Measurements from ENCODE around the gene KDM4B. TPM values are rescaled to one million over a fixed set of nuclear protein-coding genes. Genes with fewer than 3 reads are reported as not detected.

The KDM4B gene
- total and polyA plus RNA-seq, 2 donors (not counting 1 experiment from before 2014, with no cell fraction given): 75.5 to 205 TPM

DNA sequence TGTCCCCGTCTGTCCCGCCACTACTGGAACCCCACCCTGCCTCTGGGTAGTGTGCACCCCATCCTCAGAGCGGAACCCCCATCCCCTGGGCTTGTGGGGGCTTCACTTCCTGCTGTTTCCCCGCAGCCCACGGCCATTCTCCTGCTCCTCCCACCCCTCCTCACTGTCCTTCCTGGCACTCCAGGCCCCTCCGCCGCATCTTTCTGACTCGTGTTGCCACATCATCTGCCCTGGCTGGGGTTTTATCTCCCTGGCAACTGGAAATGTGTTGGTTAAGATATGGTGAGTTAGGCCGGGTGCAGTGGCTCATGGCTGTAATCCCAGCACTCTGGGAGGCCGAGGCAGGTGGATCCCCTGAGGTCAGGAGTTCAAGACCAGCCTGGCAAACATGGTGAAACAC lies 37.3 kb downstream of the KDM4B start:
- Histone ChIP-seq H3K9ac (ENCODE audit: low read length) (no peak overlapping the region), H3K4me3 (ENCODE audit: control extremely low read depth in 1 of 5, extremely low read depth in 1 of 5, insufficient read depth in 1 of 5, low read depth in 2 of 5, low read length in 4 of 5) (no peak overlapping the region), H3K27me3 (replicated peaks in 1 of 4; ENCODE audit: control extremely low read depth in 1 of 4, control insufficient read depth in 3 of 4, insufficient read depth in 4 of 4, low read length in 3 of 4) (no peaks in the 10 kb centered on the region), H3K4me1 (ENCODE audit: control insufficient read depth in 2 of 2, insufficient read depth in 2 of 2, low read length in 2 of 2) (no peaks in the 10 kb centered on the region), H2AFZ (ENCODE audit: insufficient read depth, low read depth, low read length, poor library complexity, severe bottlenecking) (no peak overlapping the region), H3K36me3 (replicated peaks in 1 of 2; ENCODE audit: control extremely low read depth in 1 of 2, control insufficient read depth in 1 of 2, extremely low read depth in 1 of 2, insufficient read depth in 2 of 2, low read length in 1 of 2) (peaks cover 0 to 4% of the 10 kb centered on the region in 2 experiments), H3K79me2 (ENCODE audit: control insufficient read depth, insufficient read depth, low read length) (peaks cover 96% of the 10 kb centered on the region), H3K27ac (ENCODE audit: low read length in 2 of 2) (no peak overlapping the region), H3K9me3 (ENCODE audit: control extremely low read depth in 1 of 3, control insufficient read depth in 2 of 3, insufficient read depth in 1 of 3, low read length in 2 of 3) (peaks cover 0 to 6% (median 2%) of the 10 kb centered on the region in 3 donors), H4K20me1 (ENCODE audit: control insufficient read depth, insufficient read depth, low read length, poor library complexity, severe bottlenecking) (peaks cover 87% of the 10 kb centered on the region), H3K4me2 (replicated peaks; ENCODE audit: low read depth, low read length, poor library complexity, severe bottlenecking) (no peak overlapping the region)
- TF ChIP-seq CTCF (IDR thresholded peaks at IDR 0.05): no peak
- TF ChIP-seq EZH2 (IDR thresholded peaks at IDR 0.05; ENCODE audit: borderline replicate concordance, insufficient read depth, low read depth, low read length, poor library complexity, severe bottlenecking): no peak
- no peak for DNase-seq
- WGBS (ENCODE audit: insufficient coverage): 76% methylated on average over 5 of the region's 10 CpGs
- CTCF ChIA-PET: interaction anchor here (2.5 kb wide), 1 partner anchor 25 kb away, joined by 9 read pairs; no protein-coding TSS in a partner anchor
- POLR2A ChIA-PET: no interaction called here
- Mint-ChIP-seq H3K4me3 (no peak overlapping the region), H3K27me3 (no peaks in the 10 kb centered on the region), H3K27ac (no peak overlapping the region), H3K9me3 (ENCODE audit: insufficient read depth) (peaks cover 5% of the 10 kb centered on the region), H3K4me1 (peaks cover 17% of the 10 kb centered on the region)
- intact Hi-C loops (cut with micrococcal nuclease): no loop called here
- ATAC-seq (ENCODE audit: low read depth): no peak

- ATAC-seq (ENCODE audit: low read depth): no peak
- no peak overlapping the region for H3K4me3 Mint-ChIP-seq
- no peak overlapping the region for H3K27ac Mint-ChIP-seq
- POLR2A ChIA-PET: no interaction called here
- TF ChIP-seq CTCF (IDR thresholded peaks at IDR 0.05) (no peak), EZH2 (IDR thresholded peaks at IDR 0.05; ENCODE audit: borderline replicate concordance, insufficient read depth, low read depth, low read length, poor library complexity, severe bottlenecking) (no peak)
- DNase-seq: no peak
- H3K4me1 Mint-ChIP-seq: peaks cover 13% of the 10 kb centered on the region
- Histone ChIP-seq H3K4me3 (ENCODE audit: control extremely low read depth in 1 of 5, extremely low read depth in 1 of 5, insufficient read depth in 1 of 5, low read depth in 2 of 5, low read length in 4 of 5) (no peak overlapping the region), H3K4me2 (replicated peaks; ENCODE audit: low read depth, low read length, poor library complexity, severe bottlenecking) (no peak overlapping the region), H3K27me3 (replicated peaks in 1 of 4; ENCODE audit: control extremely low read depth in 1 of 4, control insufficient read depth in 3 of 4, insufficient read depth in 4 of 4, low read length in 3 of 4) (no peaks in the 10 kb centered on the region), H3K9ac (ENCODE audit: low read length) (no peak overlapping the region), H3K9me3 (ENCODE audit: control extremely low read depth in 1 of 3, control insufficient read depth in 2 of 3, insufficient read depth in 1 of 3, low read length in 2 of 3) (peaks cover 0 to 6% (median 2%) of the 10 kb centered on the region in 3 donors), H2AFZ (ENCODE audit: insufficient read depth, low read depth, low read length, poor library complexity, severe bottlenecking) (no peak overlapping the region), H3K4me1 (ENCODE audit: control insufficient read depth in 2 of 2, insufficient read depth in 2 of 2, low read length in 2 of 2) (no peaks in the 10 kb centered on the region), H3K79me2 (ENCODE audit: control insufficient read depth, insufficient read depth, low read length) (peaks cover 96% of the 10 kb centered on the region), H4K20me1 (ENCODE audit: control insufficient read depth, insufficient read depth, low read length, poor library complexity, severe bottlenecking) (peaks cover 87% of the 10 kb centered on the region), H3K36me3 (replicated peaks in 1 of 2; ENCODE audit: control extremely low read depth in 1 of 2, control insufficient read depth in 1 of 2, extremely low read depth in 1 of 2, insufficient read depth in 2 of 2, low read length in 1 of 2) (peaks cover 0 to 4% of the 10 kb centered on the region in 2 experiments), H3K27ac (ENCODE audit: low read length in 2 of 2) (no peak overlapping the region)
- 96% methylated on average over 7 of the region's 13 CpGs for WGBS (ENCODE audit: insufficient coverage)
- intact Hi-C loops (cut with micrococcal nuclease): no loop called here
- no peaks in the 10 kb centered on the region for H3K27me3 Mint-ChIP-seq
- CTCF ChIA-PET: interaction anchor here (2.5 kb wide), 1 partner anchor 24 kb away, joined by 9 read pairs; no protein-coding TSS in a partner anchor
- H3K9me3 Mint-ChIP-seq (ENCODE audit: insufficient read depth): peaks cover 5% of the 10 kb centered on the region
These were observed 37.9 kb downstream of the KDM4B start for GRCh38 chr19:5006821-5007220.

Data from B cell (primary cell).